OCI-LY7 (cell line): ENCODE data around the gene STAT5B. TPM values are rescaled to one million over a fixed set of nuclear protein-coding genes. Genes with fewer than 3 reads are reported as not detected.

ENCODE experiments used
- BruUV-seq: library from RNA; stranded (reverse); fragments of 400-500 nt; replicated peaks from 2 replicates; lab custom pipeline; 2021; lab: Mats Ljungman, UMichigan
- CTCF ChIA-PET: fragments of 300-600 bp; sonication (Branson Sonifier 250); formaldehyde crosslinking; loops from one replicate; lab custom pipeline; 2022; ENCODE audit warnings: antibody characterized with exemption; ENCODE audit not compliant: unreplicated experiment; lab: Charles Lee
- POLR2A ChIA-PET: fragments of 300-600 bp; sonication (Branson Sonifier 250); formaldehyde crosslinking; loops from one replicate; lab custom pipeline; 2022; ENCODE audit warnings: antibody characterized with exemption; lab: Charles Lee
- DNase-seq: peaks from one replicate; pipeline ENCODE4 v3.0.0-alpha.2; 2015; ENCODE audit warnings: low spot score
- H2AFZ ChIP-seq: fragments of 200-600 bp; sonication (generic), shearing (Covaris generic); 2 replicates; pipeline ENCODE4 v1.6.1; 2014; ENCODE audit warnings: mild to moderate bottlenecking, antibody characterized with exemption, low read length, moderate library complexity
- H3K27ac ChIP-seq: fragments of 200-600 bp; sonication (generic); 2 replicates; pipeline ENCODE4 v1.5.1; 2014; ENCODE audit warnings: mixed run types, low read depth, mild to moderate bottlenecking, moderate library complexity, low read length, inconsistent platforms; ENCODE audit not compliant: poor library complexity, severe bottlenecking
- H3K36me3 ChIP-seq: fragments of 200-600 bp; sonication (generic); 2 replicates; pipeline ENCODE4 v1.6.1; 2014; ENCODE audit warnings: mild to moderate bottlenecking, antibody characterized with exemption, low read length, moderate library complexity, mixed read lengths; ENCODE audit not compliant: insufficient read depth
- H3K4me1 ChIP-seq: fragments of 200-600 bp; sonication (generic); 2 replicates; pipeline ENCODE4 v1.5.1; 2014; ENCODE audit warnings: mild to moderate bottlenecking, low read length; ENCODE audit not compliant: insufficient read depth, poor library complexity, severe bottlenecking
- H3K4me2 ChIP-seq: fragments of 200-600 bp; sonication (generic); 2 replicates; pipeline ENCODE4 v1.6.1; 2014; ENCODE audit warnings: mild to moderate bottlenecking, low read length
- H3K4me3 ChIP-seq: fragments of 200-600 bp; sonication (generic); 2 replicates; pipeline ENCODE4 v1.5.1; 2014; ENCODE audit warnings: mild to moderate bottlenecking, low read depth, low read length; ENCODE audit not compliant: poor library complexity, severe bottlenecking
- H3K79me2 ChIP-seq: fragments of 200-600 bp; sonication (generic); 2 replicates; pipeline ENCODE4 v1.6.1; 2016; ENCODE audit warnings: low read depth, mild to moderate bottlenecking, low read length, moderate library complexity, mixed read lengths; ENCODE audit not compliant: insufficient read depth
- H3K9me2 ChIP-seq: fragments of 200-600 bp; sonication (generic); 2 replicates; pipeline ENCODE4 v1.6.1; 2016; ENCODE audit warnings: mild to moderate bottlenecking, low read length, mixed read lengths; ENCODE audit not compliant: insufficient read depth
- H3K9me3 ChIP-seq: fragments of 200-600 bp; sonication (generic); 2 replicates; pipeline ENCODE4 v1.6.1; 2014; ENCODE audit warnings: mild to moderate bottlenecking, mixed run types, low read length, mixed read lengths
- H4K20me1 ChIP-seq: fragments of 200-600 bp; sonication (generic); 2 replicates; pipeline ENCODE4 v1.6.1; 2014; ENCODE audit warnings: mild to moderate bottlenecking, antibody characterized with exemption, low read length, moderate library complexity, mixed read lengths; ENCODE audit not compliant: insufficient read depth
- EZH2phosphoT487 ChIP-seq: fragments of 200-600 bp; sonication (generic); IDR thresholded peaks from 2 replicates; pipeline ENCODE4 v1.6.1; 2018; ENCODE audit warnings: low read depth, borderline replicate concordance, mild to moderate bottlenecking, mixed run types, antibody characterized with exemption, low read length, moderate library complexity, mixed read lengths
- intact Hi-C: fragments of 100-400 bp; cut with micrococcal nuclease; formaldehyde crosslinking; loops from one replicate; pipeline ENCODE4 v1.10.0; 2022; ENCODE audit not compliant: unreplicated experiment
- total RNA-seq, 2 experiments: library from RNA; depleted of rRNA in 1 of 2; stranded (reverse); fragments of >200 nt in 1 of 2; shearing (Covaris generic) in 1 of 2; gene quantifications; 2 replicates each; pipeline ENCODE4 v1.2.3, GENCODE V29; 2014 to 2022
- TF ChIP-seq, protein P1 (sequence below): fragments of 200-600 bp; sonication (generic); conservative IDR thresholded peaks from 2 replicates; pipeline ENCODE4 v1.5.1; 2014; ENCODE audit warnings: mild to moderate bottlenecking, antibody characterized with exemption, low read length, moderate library complexity, mixed read lengths

STAT5B gene
- total RNA-seq, 2 experiments from 2014 or later: 33.3 to 46.7 TPM

DNA sequence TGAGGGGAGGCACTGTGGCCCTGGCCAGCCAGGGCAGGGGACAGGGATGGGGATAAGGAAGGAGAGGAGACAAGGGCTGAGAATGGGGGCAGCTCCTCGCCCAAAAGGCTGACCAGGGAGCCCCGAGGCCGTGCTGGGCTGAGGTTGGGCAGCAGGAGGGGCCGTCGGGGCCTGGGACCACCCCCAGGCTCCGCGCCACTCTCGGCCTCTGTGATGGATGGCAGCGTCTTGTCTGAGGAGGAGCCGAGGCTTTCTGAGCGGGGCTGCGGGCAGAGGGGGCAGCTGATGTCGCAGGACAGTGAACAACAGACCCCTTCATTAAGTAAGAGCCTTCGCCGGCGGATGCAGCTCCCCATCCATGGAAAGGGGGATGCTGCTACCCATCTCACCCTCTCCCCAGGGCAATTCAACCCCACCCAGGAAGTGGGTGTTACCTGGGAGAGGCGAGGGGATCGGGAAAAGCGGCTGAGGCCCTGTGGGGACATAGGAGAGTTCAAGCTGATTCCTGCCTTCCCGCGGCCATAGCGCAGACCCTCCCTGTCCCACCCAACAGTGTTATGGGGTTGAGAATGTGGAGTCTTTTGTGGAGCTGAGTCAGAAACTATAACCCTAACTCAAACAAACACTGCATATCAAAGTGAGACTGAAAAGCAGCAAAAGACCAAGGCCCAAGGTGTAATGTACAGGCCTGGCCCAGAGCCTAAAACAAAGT, 112.3 kb downstream of the STAT5B start:
- intact Hi-C loops: no loop called here
- CTCF ChIA-PET: no interaction called here
- BruUV-seq: no TSS peak

DNA sequence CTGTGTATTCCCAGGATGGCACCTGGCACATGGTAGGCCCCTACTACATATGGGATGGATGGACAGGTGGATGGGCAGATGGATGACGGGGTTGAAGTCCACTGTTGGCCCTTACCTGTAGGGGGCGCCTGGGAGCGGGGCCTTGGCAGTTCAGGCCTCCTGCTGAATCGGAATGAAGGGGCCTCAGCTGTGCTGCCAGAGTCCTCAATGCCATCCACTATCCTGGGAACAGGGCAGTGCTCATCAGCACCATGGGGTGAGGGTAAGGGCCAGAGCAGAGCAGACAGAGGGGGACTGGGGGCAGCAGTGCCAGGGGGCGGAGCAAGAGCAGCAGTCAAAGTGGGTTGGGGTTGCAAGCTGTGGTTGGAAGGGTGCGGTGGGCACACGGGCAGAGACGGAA, 113.1 kb downstream of the STAT5B start:
- ChIA-PET CTCF (no interaction called here), POLR2A (no interaction called here)
- Histone ChIP-seq H3K4me3 (no peak overlapping the region), H3K9me2 (no peaks in the 10 kb centered on the region), H3K9me3 (no peaks in the 10 kb centered on the region), H3K4me1 (no peaks in the 10 kb centered on the region), H3K79me2 (no peaks in the 10 kb centered on the region), H3K36me3 (no peaks in the 10 kb centered on the region), H3K4me2 (no peak overlapping the region), H3K27ac (no peak overlapping the region), H4K20me1 (no peaks in the 10 kb centered on the region), H2AFZ (no peak overlapping the region)
- BruUV-seq: no TSS peak
- TF ChIP-seq, protein P1, sequence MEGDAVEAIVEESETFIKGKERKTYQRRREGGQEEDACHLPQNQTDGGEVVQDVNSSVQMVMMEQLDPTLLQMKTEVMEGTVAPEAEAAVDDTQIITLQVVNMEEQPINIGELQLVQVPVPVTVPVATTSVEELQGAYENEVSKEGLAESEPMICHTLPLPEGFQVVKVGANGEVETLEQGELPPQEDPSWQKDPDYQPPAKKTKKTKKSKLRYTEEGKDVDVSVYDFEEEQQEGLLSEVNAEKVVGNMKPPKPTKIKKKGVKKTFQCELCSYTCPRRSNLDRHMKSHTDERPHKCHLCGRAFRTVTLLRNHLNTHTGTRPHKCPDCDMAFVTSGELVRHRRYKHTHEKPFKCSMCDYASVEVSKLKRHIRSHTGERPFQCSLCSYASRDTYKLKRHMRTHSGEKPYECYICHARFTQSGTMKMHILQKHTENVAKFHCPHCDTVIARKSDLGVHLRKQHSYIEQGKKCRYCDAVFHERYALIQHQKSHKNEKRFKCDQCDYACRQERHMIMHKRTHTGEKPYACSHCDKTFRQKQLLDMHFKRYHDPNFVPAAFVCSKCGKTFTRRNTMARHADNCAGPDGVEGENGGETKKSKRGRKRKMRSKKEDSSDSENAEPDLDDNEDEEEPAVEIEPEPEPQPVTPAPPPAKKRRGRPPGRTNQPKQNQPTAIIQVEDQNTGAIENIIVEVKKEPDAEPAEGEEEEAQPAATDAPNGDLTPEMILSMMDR: peak; percentile 83
- no peak for TF ChIP-seq EZH2phosphoT487
- intact Hi-C loops: no loop called here
- peak; percentile 36 for DNase-seq

More for the DNA sequence above, 112.3 kb downstream of the STAT5B start:
- no peak overlapping the region for H3K4me2 ChIP-seq
- TF ChIP-seq, protein P1: no peak
- no peaks in the 10 kb centered on the region for H4K20me1 ChIP-seq
- no peaks in the 10 kb centered on the region for H3K4me1 ChIP-seq
- no peak overlapping the region for H3K4me3 ChIP-seq
- no peaks in the 10 kb centered on the region for H3K36me3 ChIP-seq
- no peaks in the 10 kb centered on the region for H3K79me2 ChIP-seq
- DNase-seq: no peak
- H3K9me2 ChIP-seq: no peaks in the 10 kb centered on the region
- H3K27ac ChIP-seq: no peak overlapping the region
- no peak overlapping the region for H2AFZ ChIP-seq
- H3K9me3 ChIP-seq: no peaks in the 10 kb centered on the region
- POLR2A ChIA-PET: interaction anchor here (0.6 kb wide), 1 partner anchor 12 kb away, joined by 4 read pairs; no protein-coding TSS in a partner anchor

DNA sequence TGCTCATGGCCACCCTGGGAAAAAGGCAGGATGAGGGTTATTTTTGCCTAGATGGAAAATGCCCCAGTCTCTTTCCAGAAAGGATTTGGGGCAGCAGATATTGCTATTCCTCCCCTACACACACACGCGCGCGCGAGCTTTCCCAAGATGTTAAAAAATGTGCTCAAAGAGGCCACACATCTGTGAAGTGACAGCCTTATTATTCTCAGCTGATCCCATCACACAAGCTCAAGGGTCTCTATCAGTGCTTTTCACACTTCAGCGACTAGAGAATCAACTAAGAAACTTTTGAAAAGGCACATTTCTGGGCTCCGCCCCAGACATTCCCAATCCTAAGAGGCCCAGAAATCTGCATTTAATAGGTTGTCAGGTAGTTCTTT, 115.7 kb downstream of the STAT5B start:
- Histone ChIP-seq H3K9me3 (no peaks in the 10 kb centered on the region), H3K27ac (no peak overlapping the region), H3K9me2 (no peaks in the 10 kb centered on the region), H3K79me2 (no peaks in the 10 kb centered on the region), H4K20me1 (no peaks in the 10 kb centered on the region), H3K4me2 (no peak overlapping the region), H3K4me3 (no peak overlapping the region), H3K36me3 (no peaks in the 10 kb centered on the region), H2AFZ (no peak overlapping the region), H3K4me1 (peaks cover under 1% of the 10 kb centered on the region)
- ChIA-PET CTCF (no interaction called here), POLR2A (no interaction called here)
- intact Hi-C loops: no loop called here
- TF ChIP-seq, protein P1: no peak
- TF ChIP-seq EZH2phosphoT487: no peak
- no peak for DNase-seq
- BruUV-seq: no TSS peak
